Activated CD4-positive, alpha-beta T cell treated with anti-CD3 and anti-CD28 coated beads for 36 hours (primary cell): Measurements from ENCODE around the gene TJP1. TPM values are rescaled to one million over a fixed set of nuclear protein-coding genes. Genes with fewer than 3 reads are reported as not detected.
"Not testable (repeated sequence)": the region's sequence is repeated elsewhere in the genome, so short reads cannot be mapped to it uniquely, and the experiment has no call there.

ENCODE experiments used
- ATAC-seq: fragments of 200-7000 bp; cut with Tn5 transposase; one replicate; pipeline ENCODE4 v1.10.0; 2021; ENCODE audit warnings: mild to moderate bottlenecking, moderate library complexity
- CTCF ChIA-PET: fragments of 350-600 bp; sonication (Branson Sonifier 250); formaldehyde crosslinking; loops from one replicate; lab custom pipeline; 2021; ENCODE audit warnings: antibody characterized with exemption; lab: Charles Lee
- POLR2A ChIA-PET: fragments of 350-600 bp; sonication (Branson Sonifier 250); formaldehyde crosslinking; loops from one replicate; lab custom pipeline; 2021; ENCODE audit warnings: antibody characterized with exemption, inconsistent platforms; lab: Charles Lee
- DNase-seq: peaks from one replicate; pipeline ENCODE4 v3.0.0-alpha.2; 2020
- H3K27ac Mint-ChIP-seq: one replicate; pipeline ENCODE4 v1.8.0; 2021; ENCODE audit warnings: mixed read lengths
- H3K27me3 Mint-ChIP-seq: one replicate; pipeline ENCODE4 v1.8.0; 2021; ENCODE audit warnings: mixed read lengths
- H3K36me3 Mint-ChIP-seq: one replicate; pipeline ENCODE4 v1.8.0; 2021; ENCODE audit warnings: low read depth, mixed read lengths
- H3K4me1 Mint-ChIP-seq: one replicate; pipeline ENCODE4 v1.8.0; 2021; ENCODE audit warnings: mixed read lengths
- H3K4me3 Mint-ChIP-seq: one replicate; pipeline ENCODE4 v1.8.0; 2021; ENCODE audit warnings: mild to moderate bottlenecking, moderate library complexity, mixed read lengths
- H3K9me3 Mint-ChIP-seq: one replicate; pipeline ENCODE4 v1.8.0; 2021; ENCODE audit warnings: low read depth, mixed read lengths
- intact Hi-C, 2 experiments: fragments of 100-400 bp; cut with DNase I in 1 of 2; cut with micrococcal nuclease in 1 of 2; formaldehyde crosslinking; loops; one replicate each; pipeline versions ENCODE4 v1.14.2 to v1.15.1; 2022 to 2024; cut with DNase I, micrococcal nuclease
- total RNA-seq, 2 experiments: library from RNA; stranded (reverse); gene quantifications; one replicate each; pipeline ENCODE4 v1.2.3, GENCODE V29; 2021

TJP1 gene
- total RNA-seq, 2 experiments from 2014 or later = 0.09 TPM; not detected in 1

- intact Hi-C loops = no loop called here
- H3K9me3 Mint-ChIP-seq = no peaks in the 10 kb centered on the region
- H3K27ac Mint-ChIP-seq = no peak overlapping the region
- ChIA-PET POLR2A (no interaction called here), CTCF (no interaction called here)
- H3K4me1 Mint-ChIP-seq = no peaks in the 10 kb centered on the region
- H3K36me3 Mint-ChIP-seq = no peaks in the 10 kb centered on the region
- no peak overlapping the region for H3K4me3 Mint-ChIP-seq
- ATAC-seq = no peak
- no peak for DNase-seq
- H3K27me3 Mint-ChIP-seq = peaks cover 43% of the 10 kb centered on the region
These were observed 29.7 kb downstream of the TJP1 start for GRCh38 chr15:29792426-29793159.

- H3K4me3 Mint-ChIP-seq = no peak overlapping the region
- no peaks in the 10 kb centered on the region for H3K36me3 Mint-ChIP-seq
- no peak overlapping the region for H3K27ac Mint-ChIP-seq
- no peaks in the 10 kb centered on the region for H3K9me3 Mint-ChIP-seq
- ChIA-PET CTCF (interaction anchor here (0.6 kb wide), 1 partner anchor 107 kb away, joined by 3 read pairs; no protein-coding TSS in a partner anchor), POLR2A (no interaction called here)
- intact Hi-C loops = no loop called here
- H3K27me3 Mint-ChIP-seq = peaks cover 36% of the 10 kb centered on the region
- ATAC-seq (no peak), DNase-seq (no peak)
- H3K4me1 Mint-ChIP-seq = no peaks in the 10 kb centered on the region
These were observed 31.7 kb downstream of the TJP1 start for GRCh38 chr15:29790607-29791006.

DNA sequence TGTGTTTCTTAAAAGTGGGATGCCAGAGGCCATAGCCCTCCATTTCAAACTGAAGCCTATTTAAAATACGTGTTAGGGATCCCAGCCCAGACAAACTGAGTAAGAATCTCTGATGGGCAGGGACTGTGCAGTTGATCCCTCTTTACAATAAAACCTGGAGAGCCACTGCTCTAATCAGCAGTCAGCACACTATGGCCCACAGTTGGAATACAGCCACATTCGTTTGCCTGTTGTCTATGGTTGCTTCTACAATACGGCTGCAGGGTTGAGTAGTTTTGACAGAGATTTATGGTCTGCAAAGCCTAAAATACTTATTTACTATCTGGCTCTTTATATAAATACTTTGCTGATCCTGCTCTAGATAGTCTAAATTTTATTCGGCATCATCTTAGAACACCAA lies 32.4 kb downstream of the TJP1 start:
- Mint-ChIP-seq H3K27ac (no peak overlapping the region), H3K4me3 (no peak overlapping the region), H3K4me1 (no peaks in the 10 kb centered on the region), H3K27me3 (peaks cover 37% of the 10 kb centered on the region), H3K36me3 (no peaks in the 10 kb centered on the region), H3K9me3 (no peaks in the 10 kb centered on the region)
- ChIA-PET CTCF (interaction anchor here (0.6 to 0.7 kb wide), 2 partner anchors 17 to 107 kb away, joined by 3 read pairs; no protein-coding TSS in a partner anchor), POLR2A (no interaction called here)
- DNase-seq = no peak
- intact Hi-C loops = no loop called here
- no peak for ATAC-seq

DNA sequence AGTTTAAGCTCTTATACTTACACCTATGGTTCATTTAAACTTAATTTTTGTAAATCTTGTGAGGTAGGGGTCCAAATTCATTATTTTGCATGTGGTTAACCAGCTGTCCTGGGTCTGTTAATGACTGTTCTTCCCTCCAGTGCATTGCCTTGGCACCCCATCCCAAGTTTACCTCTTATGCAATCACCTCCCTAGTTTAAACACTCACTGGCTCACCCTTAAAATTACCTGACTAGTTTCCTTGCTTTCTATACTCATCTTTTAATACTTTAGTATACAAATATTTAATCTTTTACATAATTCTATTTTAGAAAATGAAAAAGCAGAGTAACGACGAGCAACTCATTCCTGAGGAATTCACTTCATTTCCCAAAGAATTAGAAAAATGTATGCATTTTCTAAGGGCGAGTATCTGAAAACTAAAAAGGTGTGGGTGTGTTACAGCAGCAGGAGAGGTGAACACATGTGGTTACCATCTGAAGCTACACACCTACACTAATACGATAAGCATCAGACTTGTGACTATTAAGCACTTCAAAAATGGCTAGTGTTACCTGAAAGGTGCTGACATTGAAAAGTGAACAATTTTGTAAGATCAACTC lies 33.7 kb downstream of the TJP1 start:
- no peak for ATAC-seq
- no peak overlapping the region for H3K4me3 Mint-ChIP-seq
- CTCF ChIA-PET = no interaction called here
- POLR2A ChIA-PET = no interaction called here
- no peak for DNase-seq
- intact Hi-C loops = no loop called here
- H3K9me3 Mint-ChIP-seq = no peaks in the 10 kb centered on the region
- H3K27ac Mint-ChIP-seq = no peak overlapping the region
- H3K36me3 Mint-ChIP-seq = no peaks in the 10 kb centered on the region
- H3K27me3 Mint-ChIP-seq = peaks cover 26% of the 10 kb centered on the region
- no peaks in the 10 kb centered on the region for H3K4me1 Mint-ChIP-seq

DNA sequence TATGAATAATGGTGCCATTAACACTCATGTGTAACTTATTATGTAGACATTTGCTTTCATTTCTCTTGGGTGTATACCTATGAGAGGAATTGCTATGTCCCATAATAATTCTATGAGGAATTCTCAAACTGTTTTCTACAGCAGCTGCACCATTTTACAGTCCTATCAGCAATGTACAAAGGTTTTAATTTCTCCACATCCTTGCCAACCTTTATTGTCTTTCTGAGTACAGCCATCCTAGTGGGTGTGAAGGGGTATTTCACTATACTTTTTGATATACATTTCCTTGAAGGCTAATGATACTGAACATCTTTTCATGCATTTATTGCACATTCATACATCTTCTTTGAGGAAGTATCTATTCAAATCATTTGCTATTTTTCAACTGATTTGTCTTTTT lies 34.5 kb downstream of the TJP1 start:
- no peaks in the 10 kb centered on the region for H3K9me3 Mint-ChIP-seq

GRCh38 chr15:29785642-29786041 lies 36.6 kb downstream of the TJP1 start:
- H3K27me3 Mint-ChIP-seq = peaks cover 25% of the 10 kb centered on the region
- DNase-seq (no peak), ATAC-seq (no peak)
- no peaks in the 10 kb centered on the region for H3K9me3 Mint-ChIP-seq
- no peak overlapping the region for H3K27ac Mint-ChIP-seq
- ChIA-PET CTCF (no interaction called here), POLR2A (no interaction called here)
- H3K36me3 Mint-ChIP-seq = no peaks in the 10 kb centered on the region
- no peak overlapping the region for H3K4me3 Mint-ChIP-seq
- intact Hi-C loops = no loop called here
- H3K4me1 Mint-ChIP-seq = no peaks in the 10 kb centered on the region

More for the DNA sequence above, 34.5 kb downstream of the TJP1 start:
- ChIA-PET POLR2A (no interaction called here), CTCF (no interaction called here)
- no peak overlapping the region for H3K4me3 Mint-ChIP-seq
- H3K27me3 Mint-ChIP-seq = peaks cover 20% of the 10 kb centered on the region
- DNase-seq (no peak), ATAC-seq (no peak)
- no peaks in the 10 kb centered on the region for H3K36me3 Mint-ChIP-seq
- H3K27ac Mint-ChIP-seq = no peak overlapping the region
- intact Hi-C loops = no loop called here
- H3K4me1 Mint-ChIP-seq = no peaks in the 10 kb centered on the region

DNA sequence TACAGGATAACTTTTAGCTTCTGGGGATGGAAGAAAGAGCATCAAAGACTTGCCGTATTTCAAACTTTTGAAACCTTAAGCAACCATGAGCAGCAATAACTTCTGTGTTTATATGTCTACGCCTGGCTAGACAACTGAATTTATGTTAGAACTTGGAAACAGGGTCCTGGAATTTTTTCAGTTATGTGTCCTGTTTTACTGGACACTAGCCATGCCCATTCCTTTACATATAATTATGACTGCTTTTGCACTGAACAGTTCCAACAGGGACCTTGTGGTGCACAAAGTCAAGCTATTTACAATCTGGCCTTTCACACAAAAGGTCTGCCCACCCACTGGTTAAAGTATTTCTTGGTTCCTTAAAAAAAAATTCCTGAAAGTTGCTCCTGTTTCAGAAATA lies 37.1 kb downstream of the TJP1 start:
- Mint-ChIP-seq H3K9me3 (no peaks in the 10 kb centered on the region), H3K4me3 (no peak overlapping the region), H3K36me3 (no peaks in the 10 kb centered on the region), H3K27me3 (peaks cover 25% of the 10 kb centered on the region), H3K27ac (no peak overlapping the region), H3K4me1 (no peaks in the 10 kb centered on the region)
- ATAC-seq (no peak), DNase-seq (no peak)
- ChIA-PET CTCF (no interaction called here), POLR2A (no interaction called here)
- intact Hi-C loops = no loop called here

DNA sequence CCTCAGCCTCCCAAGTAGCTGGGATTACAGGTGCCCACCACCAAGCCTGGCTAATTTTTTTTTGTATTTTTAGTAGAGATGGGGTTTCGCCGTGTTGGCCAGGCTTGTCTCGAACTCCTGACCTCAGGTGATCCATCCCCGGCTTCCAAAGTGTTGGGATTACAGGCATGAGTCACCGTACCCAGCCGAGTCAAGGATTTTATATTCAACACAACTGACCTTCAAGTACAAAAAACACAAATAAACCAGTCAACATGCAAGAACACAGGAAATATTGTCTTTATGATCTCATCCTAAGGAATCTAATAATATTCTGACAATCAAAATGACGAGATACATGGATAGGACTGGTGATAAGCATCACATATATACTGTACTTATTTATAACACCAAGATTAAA lies 37.9 kb downstream of the TJP1 start:
- ChIA-PET POLR2A (no interaction called here), CTCF (no interaction called here)
- Mint-ChIP-seq H3K4me3 (no peak overlapping the region), H3K9me3 (no peaks in the 10 kb centered on the region), H3K27ac (no peak overlapping the region), H3K36me3 (no peaks in the 10 kb centered on the region), H3K4me1 (no peaks in the 10 kb centered on the region), H3K27me3 (peaks cover 28% of the 10 kb centered on the region)
- no peak for DNase-seq
- no peak for ATAC-seq
- intact Hi-C loops = no loop called here

DNA sequence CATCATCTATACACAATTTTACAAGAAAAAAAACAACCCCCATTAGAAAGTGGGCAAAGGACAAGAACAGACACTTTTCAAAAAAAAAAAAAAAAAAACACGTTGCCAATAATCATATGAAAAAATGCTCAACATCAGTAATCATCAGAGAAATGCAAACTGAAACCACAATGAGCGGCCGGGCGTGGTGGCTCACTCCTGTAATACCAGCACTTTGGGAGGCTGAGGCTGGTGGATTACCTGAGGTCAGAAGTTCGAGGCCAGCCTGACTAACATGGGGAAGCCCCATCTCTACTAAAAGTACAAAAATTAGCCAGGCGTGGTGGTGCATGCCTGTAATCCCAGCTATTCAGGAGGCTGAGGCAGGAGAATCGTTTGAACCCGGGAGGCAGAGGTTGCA lies 39.5 kb downstream of the TJP1 start:
- H3K4me1 Mint-ChIP-seq, intact Hi-C loops, ATAC-seq, H3K27ac Mint-ChIP-seq, CTCF ChIA-PET, H3K36me3 Mint-ChIP-seq, POLR2A ChIA-PET, H3K9me3 Mint-ChIP-seq, H3K4me3 Mint-ChIP-seq: not testable (repeated sequence)
- H3K27me3 Mint-ChIP-seq = peaks cover 37% of the 10 kb centered on the region
- DNase-seq = peak; percentile 7

GRCh38 chr15:29778382-29778781 lies 43.9 kb downstream of the TJP1 start:
- DNase-seq (no peak), ATAC-seq (no peak)
- no peaks in the 10 kb centered on the region for H3K36me3 Mint-ChIP-seq
- H3K9me3 Mint-ChIP-seq = no peaks in the 10 kb centered on the region
- H3K4me1 Mint-ChIP-seq = no peaks in the 10 kb centered on the region
- no peak overlapping the region for H3K4me3 Mint-ChIP-seq
- H3K27me3 Mint-ChIP-seq = peaks cover 50% of the 10 kb centered on the region
- intact Hi-C loops = no loop called here
- POLR2A ChIA-PET = no interaction called here
- CTCF ChIA-PET = no interaction called here
- H3K27ac Mint-ChIP-seq = no peak overlapping the region

GRCh38 chr15:29776859-29777258 lies 45.4 kb downstream of the TJP1 start:
- CTCF ChIA-PET = no interaction called here
- Mint-ChIP-seq H3K4me1 (no peaks in the 10 kb centered on the region), H3K36me3 (no peaks in the 10 kb centered on the region), H3K4me3 (no peak overlapping the region), H3K9me3 (no peaks in the 10 kb centered on the region), H3K27me3 (peaks cover 50% of the 10 kb centered on the region), H3K27ac (no peak overlapping the region)
- POLR2A ChIA-PET = no interaction called here
- intact Hi-C loops = no loop called here
- ATAC-seq (no peak), DNase-seq (no peak)

- H3K9me3 Mint-ChIP-seq = no peaks in the 10 kb centered on the region
- no peak overlapping the region for H3K4me3 Mint-ChIP-seq
- H3K4me1 Mint-ChIP-seq = no peaks in the 10 kb centered on the region
- peaks cover 39% of the 10 kb centered on the region for H3K27me3 Mint-ChIP-seq
- POLR2A ChIA-PET = no interaction called here
- no peak overlapping the region for H3K27ac Mint-ChIP-seq
- no peak for ATAC-seq
- intact Hi-C loops = no loop called here
- DNase-seq = no peak
- CTCF ChIA-PET = no interaction called here
- H3K36me3 Mint-ChIP-seq = no peaks in the 10 kb centered on the region
These were observed 47.4 kb downstream of the TJP1 start for GRCh38 chr15:29774900-29775299.
